Panc1 (cell line): ENCODE data around the gene CARD16. TPM values are rescaled to one million over a fixed set of nuclear protein-coding genes. Genes with fewer than 3 reads are reported as not detected.
"Not testable (repeated sequence)": the region's sequence is repeated elsewhere in the genome, so short reads cannot be mapped to it uniquely, and the experiment has no call there.

Experiments
- ATAC-seq: fragments of 200-7000 bp; cut with Tn5 transposase; 2 replicates; pipeline ENCODE4 v1.9.1; 2020; ENCODE audit warnings: mild to moderate bottlenecking, moderate library complexity
- Bru-seq: library from RNA; stranded (reverse); fragments of 400-500 nt; gene quantifications from one replicate; lab custom pipeline; 2021; lab: Mats Ljungman, UMichigan
- BruChase-seq, 2 experiments: library from RNA; stranded (reverse); fragments of 400-500 nt; gene quantifications; one replicate each; lab custom pipeline; 2021; lab: Mats Ljungman, UMichigan
- BruUV-seq: library from RNA; stranded (reverse); fragments of 400-500 nt; replicated peaks from 2 replicates; lab custom pipeline; 2021; lab: Mats Ljungman, UMichigan
- CTCF ChIA-PET: fragments of 300-600 bp; sonication (Branson Sonifier 250); formaldehyde crosslinking; loops from one replicate; lab custom pipeline; 2022; ENCODE audit warnings: antibody characterized with exemption; lab: Charles Lee
- POLR2A ChIA-PET: fragments of 300-600 bp; sonication (Branson Sonifier 250); formaldehyde crosslinking; loops from one replicate; lab custom pipeline; 2022; ENCODE audit warnings: antibody characterized with exemption; lab: Charles Lee
- DNase-seq: peaks from one replicate; pipeline ENCODE4 v3.0.0-alpha.2; 2010; ENCODE audit warnings: low read depth, low spot score
- H3K27ac ChIP-seq: 2 replicates; pipeline ENCODE4 v1.5.1; 2011; ENCODE audit warnings: mild to moderate bottlenecking, low read length, inconsistent platforms
- H3K27me3 ChIP-seq: fragments of 200-500 bp; sonication (Bioruptor generic); 2 replicates; pipeline ENCODE4 v1.6.0; 2014; ENCODE audit warnings: low read length, inconsistent platforms; ENCODE audit not compliant: control insufficient read depth, insufficient read depth
- H3K36me3 ChIP-seq: fragments of 200-500 bp; sonication (Bioruptor generic); 2 replicates; pipeline ENCODE4 v1.5.1; 2014; ENCODE audit warnings: inconsistent platforms, mild to moderate bottlenecking, low read length, moderate library complexity; ENCODE audit not compliant: control insufficient read depth, insufficient read depth
- H3K4me1 ChIP-seq: 2 replicates; pipeline ENCODE4 v1.5.1; 2011; ENCODE audit warnings: inconsistent platforms, mild to moderate bottlenecking, low read length, moderate library complexity; ENCODE audit not compliant: control insufficient read depth, insufficient read depth
- H3K4me3 ChIP-seq, 2 experiments: 2 replicates each; pipeline ENCODE4 v1.5.1; 2011 to 2012; ENCODE audit warnings: low read depth in 2 of 2, low read length in 2 of 2, mild to moderate bottlenecking in 2 of 2, inconsistent platforms in 1 of 2, moderate library complexity in 1 of 2
- H3K9me3 ChIP-seq: fragments of 200-500 bp; sonication (Bioruptor generic); 2 replicates; pipeline ENCODE4 v1.5.1; 2014; ENCODE audit warnings: low read depth, mild to moderate bottlenecking, inconsistent platforms, low read length, moderate library complexity; ENCODE audit not compliant: control insufficient read depth, insufficient read depth
- POLR2AphosphoS5 ChIP-seq: IDR thresholded peaks from 2 replicates; pipeline ENCODE4 v1.6.1; 2012; ENCODE audit warnings: mild to moderate bottlenecking, low read depth, low read length, moderate library complexity
- SIN3A ChIP-seq: IDR thresholded peaks from 2 replicates; pipeline ENCODE4 v1.6.1; 2012; ENCODE audit warnings: low read depth, mild to moderate bottlenecking, low read length, moderate library complexity, borderline replicate concordance; ENCODE audit not compliant: insufficient read depth
- TCF7L2 ChIP-seq: IDR thresholded peaks from 2 replicates; pipeline ENCODE4 v1.6.1; 2011; ENCODE audit warnings: mild to moderate bottlenecking, low read depth, low read length, inconsistent platforms
- in situ Hi-C: cut with HindIII; loops from 2 replicates; pipeline ENCODE4 v1.10.0; 2016; ENCODE audit warnings: low sequenced_read_pairs, low pct_unique_long_range_greater_than_20kb
- intact Hi-C: fragments of 100-400 bp; cut with micrococcal nuclease; formaldehyde crosslinking; loops from one replicate; pipeline ENCODE4 v1.10.0; 2022; ENCODE audit not compliant: unreplicated experiment
- long read RNA-seq: library from polyadenylated mRNA; unstranded; transcript quantifications from one replicate; pipeline ENCODE4 v2.0.0, GENCODE V29; 2021; ENCODE audit not compliant: unreplicated experiment
- polyA plus RNA-seq: library from polyadenylated mRNA; unstranded; fragments of >200 nt; gene quantifications from one replicate; pipeline ENCODE4 v1.2.1, GENCODE V29; 2012; ENCODE audit warnings: missing spikeins; ENCODE audit not compliant: insufficient read length
- total RNA-seq: library from RNA; stranded (reverse); gene quantifications from one replicate; pipeline ENCODE4 v1.2.1, GENCODE V29; 2021; ENCODE audit not compliant: unreplicated experiment
- TF ChIP-seq, protein P1 (sequence below): fragments of 450-650 bp; IDR thresholded peaks from 2 replicates; pipeline ENCODE4 v1.5.1; 2017; ENCODE audit warnings: mild to moderate bottlenecking
- TF ChIP-seq, protein P2 (sequence below), 2 experiments: IDR thresholded peaks; 2 replicates each; pipeline ENCODE4 v1.6.1; 2011 to 2012; ENCODE audit warnings: low read depth in 2 of 2, control low read depth in 1 of 2, low read length in 1 of 2, mild to moderate bottlenecking in 1 of 2, moderate library complexity in 1 of 2; ENCODE audit not compliant: insufficient read depth in 1 of 2

The CARD16 gene
- total RNA-seq (not detected), Bru-seq, nascent RNA (percentile 57 among the genes with signal in this experiment), BruChase-seq, experiment 1, labeled RNA remaining after a 2-hour chase (percentile 71 among the genes with signal in this experiment), BruChase-seq, experiment 2, labeled RNA remaining after a 6-hour chase (percentile 52 among the genes with signal in this experiment)
- polyA plus RNA-seq = not detected
- long read RNA-seq = 0 reads

GRCh38 chr11:105044557-105045524 is at the start of gene CARD16:
TSS of gene CARD16 (minus strand) at chr11:105045335. CDS start at chr11:105045297, 38 bp downstream.
- BruUV-seq = not testable (repeated sequence)

GRCh38 chr11:105092256-105093239 is 47.4 kb upstream of the CARD16 start:
- no peaks in the 10 kb centered on the region for H3K27me3 ChIP-seq
- in situ Hi-C loops (no loop called here), intact Hi-C loops (no loop called here)
- POLR2A ChIA-PET = no interaction called here
- no peak for TF ChIP-seq POLR2AphosphoS5
- TF ChIP-seq TCF7L2 = no peak
- TF ChIP-seq SIN3A = no peak
- TF ChIP-seq, protein P1, sequence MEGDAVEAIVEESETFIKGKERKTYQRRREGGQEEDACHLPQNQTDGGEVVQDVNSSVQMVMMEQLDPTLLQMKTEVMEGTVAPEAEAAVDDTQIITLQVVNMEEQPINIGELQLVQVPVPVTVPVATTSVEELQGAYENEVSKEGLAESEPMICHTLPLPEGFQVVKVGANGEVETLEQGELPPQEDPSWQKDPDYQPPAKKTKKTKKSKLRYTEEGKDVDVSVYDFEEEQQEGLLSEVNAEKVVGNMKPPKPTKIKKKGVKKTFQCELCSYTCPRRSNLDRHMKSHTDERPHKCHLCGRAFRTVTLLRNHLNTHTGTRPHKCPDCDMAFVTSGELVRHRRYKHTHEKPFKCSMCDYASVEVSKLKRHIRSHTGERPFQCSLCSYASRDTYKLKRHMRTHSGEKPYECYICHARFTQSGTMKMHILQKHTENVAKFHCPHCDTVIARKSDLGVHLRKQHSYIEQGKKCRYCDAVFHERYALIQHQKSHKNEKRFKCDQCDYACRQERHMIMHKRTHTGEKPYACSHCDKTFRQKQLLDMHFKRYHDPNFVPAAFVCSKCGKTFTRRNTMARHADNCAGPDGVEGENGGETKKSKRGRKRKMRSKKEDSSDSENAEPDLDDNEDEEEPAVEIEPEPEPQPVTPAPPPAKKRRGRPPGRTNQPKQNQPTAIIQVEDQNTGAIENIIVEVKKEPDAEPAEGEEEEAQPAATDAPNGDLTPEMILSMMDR = no peak
- TF ChIP-seq, protein P2, sequence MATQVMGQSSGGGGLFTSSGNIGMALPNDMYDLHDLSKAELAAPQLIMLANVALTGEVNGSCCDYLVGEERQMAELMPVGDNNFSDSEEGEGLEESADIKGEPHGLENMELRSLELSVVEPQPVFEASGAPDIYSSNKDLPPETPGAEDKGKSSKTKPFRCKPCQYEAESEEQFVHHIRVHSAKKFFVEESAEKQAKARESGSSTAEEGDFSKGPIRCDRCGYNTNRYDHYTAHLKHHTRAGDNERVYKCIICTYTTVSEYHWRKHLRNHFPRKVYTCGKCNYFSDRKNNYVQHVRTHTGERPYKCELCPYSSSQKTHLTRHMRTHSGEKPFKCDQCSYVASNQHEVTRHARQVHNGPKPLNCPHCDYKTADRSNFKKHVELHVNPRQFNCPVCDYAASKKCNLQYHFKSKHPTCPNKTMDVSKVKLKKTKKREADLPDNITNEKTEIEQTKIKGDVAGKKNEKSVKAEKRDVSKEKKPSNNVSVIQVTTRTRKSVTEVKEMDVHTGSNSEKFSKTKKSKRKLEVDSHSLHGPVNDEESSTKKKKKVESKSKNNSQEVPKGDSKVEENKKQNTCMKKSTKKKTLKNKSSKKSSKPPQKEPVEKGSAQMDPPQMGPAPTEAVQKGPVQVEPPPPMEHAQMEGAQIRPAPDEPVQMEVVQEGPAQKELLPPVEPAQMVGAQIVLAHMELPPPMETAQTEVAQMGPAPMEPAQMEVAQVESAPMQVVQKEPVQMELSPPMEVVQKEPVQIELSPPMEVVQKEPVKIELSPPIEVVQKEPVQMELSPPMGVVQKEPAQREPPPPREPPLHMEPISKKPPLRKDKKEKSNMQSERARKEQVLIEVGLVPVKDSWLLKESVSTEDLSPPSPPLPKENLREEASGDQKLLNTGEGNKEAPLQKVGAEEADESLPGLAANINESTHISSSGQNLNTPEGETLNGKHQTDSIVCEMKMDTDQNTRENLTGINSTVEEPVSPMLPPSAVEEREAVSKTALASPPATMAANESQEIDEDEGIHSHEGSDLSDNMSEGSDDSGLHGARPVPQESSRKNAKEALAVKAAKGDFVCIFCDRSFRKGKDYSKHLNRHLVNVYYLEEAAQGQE (IDR thresholded peaks at IDR 0.05; ENCODE audit: insufficient read depth in 1 of 2, low read depth in 2 of 2, low read length in 1 of 2) = no peak
- ATAC-seq = no peak
- no peak overlapping the region for H3K4me3 ChIP-seq
- H3K27ac ChIP-seq = no peak overlapping the region
- BruUV-seq = no TSS peak
- no peaks in the 10 kb centered on the region for H3K4me1 ChIP-seq
- H3K36me3 ChIP-seq = no peaks in the 10 kb centered on the region
- no peak for DNase-seq
- H3K9me3 ChIP-seq = no peaks in the 10 kb centered on the region
- CTCF ChIA-PET = no interaction called here

More at GRCh38 chr11:105044557-105045524, at the start of gene CARD16:
- ATAC-seq, POLR2A ChIA-PET, H3K36me3 ChIP-seq, intact Hi-C loops, H3K4me3 ChIP-seq, H3K4me1 ChIP-seq, H3K9me3 ChIP-seq, H3K27me3 ChIP-seq, CTCF ChIA-PET, DNase-seq, in situ Hi-C loops: not testable (repeated sequence)
- peak within 1 kb of the TSS; percentile 65; the same call in 1 of the 2 replicates for H3K27ac ChIP-seq
